Loucy (cell line): ENCODE results near the gene LAMB3.

Experiments
- H2AFZ ChIP-seq: fragments of 200-600 bp; sonication (generic); 2 replicates; pipeline ENCODE4 v1.6.0; 2016; ENCODE audit warnings: antibody characterized with exemption, mild to moderate bottlenecking, low read length, moderate library complexity
- H3F3A ChIP-seq: fragments of 200-600 bp; 2 replicates; pipeline ENCODE4 v1.6.0; 2016; ENCODE audit warnings: antibody characterized with exemption, low read depth, mild to moderate bottlenecking
- H3K27me3 ChIP-seq: fragments of 200-600 bp; sonication (generic); 2 replicates; pipeline ENCODE4 v1.6.1; 2014; ENCODE audit warnings: low read length, mild to moderate bottlenecking; ENCODE audit not compliant: insufficient read depth, poor library complexity, severe bottlenecking
- H3K36me3 ChIP-seq: fragments of 200-600 bp; sonication (generic); 2 replicates; pipeline ENCODE4 v1.6.1; 2016; ENCODE audit warnings: low read length; ENCODE audit not compliant: insufficient read depth
- H3K4me1 ChIP-seq: fragments of 200-600 bp; sonication (generic); 2 replicates; pipeline ENCODE4 v1.5.1; 2014; ENCODE audit warnings: low read length, mild to moderate bottlenecking; ENCODE audit not compliant: insufficient read depth, poor library complexity, severe bottlenecking
- H3K4me2 ChIP-seq: fragments of 200-600 bp; sonication (generic); 2 replicates; pipeline ENCODE4 v1.6.0; 2014; ENCODE audit warnings: antibody characterized with exemption, low read length, low read depth, mild to moderate bottlenecking; ENCODE audit not compliant: poor library complexity, severe bottlenecking
- H3K4me3 ChIP-seq: fragments of 200-600 bp; sonication (generic); 2 replicates; pipeline ENCODE4 v1.5.1; 2014; ENCODE audit warnings: low read length, mild to moderate bottlenecking, mixed read lengths; ENCODE audit not compliant: poor library complexity, severe bottlenecking
- H3K79me2 ChIP-seq: fragments of 200-600 bp; sonication (generic); 2 replicates; pipeline ENCODE4 v1.6.1; 2014; ENCODE audit warnings: low read length; ENCODE audit not compliant: insufficient read depth
- H3K9ac ChIP-seq: fragments of 200-600 bp; sonication (generic); 2 replicates; pipeline ENCODE4 v1.6.0; 2014; ENCODE audit warnings: mild to moderate bottlenecking, low read depth, low read length, moderate library complexity; ENCODE audit not compliant: poor library complexity, severe bottlenecking
- H3K9me2 ChIP-seq: fragments of 200-600 bp; sonication (generic); replicated peaks from 2 replicates; pipeline ENCODE4 v1.6.1; 2016; ENCODE audit warnings: low read depth, low read length, mixed read lengths
- H3K9me3 ChIP-seq: fragments of 200-600 bp; sonication (generic); 2 replicates; pipeline ENCODE4 v1.6.1; 2014; ENCODE audit warnings: mild to moderate bottlenecking, antibody characterized with exemption, low read length, low read depth; ENCODE audit not compliant: insufficient read depth
- H4K20me1 ChIP-seq: fragments of 200-600 bp; sonication (generic); 2 replicates; pipeline ENCODE4 v1.6.0; 2014; ENCODE audit warnings: antibody characterized with exemption, low read length, mild to moderate bottlenecking; ENCODE audit not compliant: insufficient read depth, poor library complexity, severe bottlenecking
- CTCF ChIP-seq: fragments of 200-600 bp; sonication (generic); conservative IDR thresholded peaks from 2 replicates; pipeline ENCODE4 v1.5.1; 2014; ENCODE audit warnings: mild to moderate bottlenecking, antibody characterized with exemption, low read length
- EZH2phosphoT487 ChIP-seq: fragments of 200-600 bp; IDR thresholded peaks from 2 replicates; pipeline ENCODE4 v1.6.1; 2018; ENCODE audit warnings: antibody characterized with exemption, mild to moderate bottlenecking, moderate library complexity, borderline replicate concordance

Gene LAMB3

GRCh38 chr1:209662879-209663327, 10.7 kb upstream of the LAMB3 start:
- Histone ChIP-seq H3K79me2 (no peaks in the 10 kb centered on the region), H3K27me3 (peaks cover under 1% of the 10 kb centered on the region), H4K20me1 (no peaks in the 10 kb centered on the region), H3F3A (no peaks in the 10 kb centered on the region), H3K4me1 (peaks cover 7% of the 10 kb centered on the region), H3K9me2 (no peaks in the 10 kb centered on the region), H3K9me3 (no peaks in the 10 kb centered on the region), H3K36me3 (no peaks in the 10 kb centered on the region), H3K4me2 (no peak overlapping the region), H2AFZ (no peak overlapping the region), H3K9ac (no peak overlapping the region), H3K4me3 (no peak overlapping the region)
- no peak for TF ChIP-seq EZH2phosphoT487
- no peak for TF ChIP-seq CTCF

- H3K9me2 ChIP-seq = no peaks in the 10 kb centered on the region
- peaks cover 7% of the 10 kb centered on the region for H3K4me1 ChIP-seq
- no peak overlapping the region for H2AFZ ChIP-seq
- H3K27me3 ChIP-seq = peaks cover 5% of the 10 kb centered on the region
- H3F3A ChIP-seq = no peaks in the 10 kb centered on the region
- TF ChIP-seq EZH2phosphoT487 (no peak), CTCF (no peak)
- no peaks in the 10 kb centered on the region for H3K9me3 ChIP-seq
- no peak overlapping the region for H3K4me2 ChIP-seq
- no peak overlapping the region for H3K4me3 ChIP-seq
- H3K79me2 ChIP-seq = no peaks in the 10 kb centered on the region
- no peaks in the 10 kb centered on the region for H3K36me3 ChIP-seq
- no peak overlapping the region for H3K9ac ChIP-seq
- H4K20me1 ChIP-seq = no peaks in the 10 kb centered on the region
These were observed 8.8 kb upstream of the LAMB3 start for GRCh38 chr1:209661071-209661470.

GRCh38 chr1:209659909-209660308, 7.7 kb upstream of the LAMB3 start:
- Histone ChIP-seq H3K79me2 (no peaks in the 10 kb centered on the region), H3K36me3 (no peaks in the 10 kb centered on the region), H2AFZ (no peak overlapping the region), H3K9ac (no peak overlapping the region), H3K9me2 (no peaks in the 10 kb centered on the region), H3K27me3 (peaks cover 5% of the 10 kb centered on the region), H3K4me3 (no peak overlapping the region), H3K9me3 (no peaks in the 10 kb centered on the region), H4K20me1 (no peaks in the 10 kb centered on the region), H3F3A (no peaks in the 10 kb centered on the region), H3K4me1 (peaks cover 7% of the 10 kb centered on the region), H3K4me2 (no peak overlapping the region)
- TF ChIP-seq CTCF (no peak), EZH2phosphoT487 (no peak)
